OCI-LY7 (cell line): ENCODE data around the gene SLC31A2.
"Not testable (repeated sequence)": the region's sequence is repeated elsewhere in the genome, so short reads cannot be mapped to it uniquely, and the experiment has no call there.

Source experiments
- EZH2phosphoT487 ChIP-seq: fragments of 200-600 bp; sonication (generic); IDR thresholded peaks from 2 replicates; pipeline ENCODE4 v1.6.1; 2018; ENCODE audit warnings: low read depth, borderline replicate concordance, mild to moderate bottlenecking, mixed run types, antibody characterized with exemption, low read length, moderate library complexity, mixed read lengths
- TF ChIP-seq, protein P1 (sequence below): fragments of 200-600 bp; sonication (generic); conservative IDR thresholded peaks from 2 replicates; pipeline ENCODE4 v1.5.1; 2014; ENCODE audit warnings: mild to moderate bottlenecking, antibody characterized with exemption, low read length, moderate library complexity, mixed read lengths

DNA sequence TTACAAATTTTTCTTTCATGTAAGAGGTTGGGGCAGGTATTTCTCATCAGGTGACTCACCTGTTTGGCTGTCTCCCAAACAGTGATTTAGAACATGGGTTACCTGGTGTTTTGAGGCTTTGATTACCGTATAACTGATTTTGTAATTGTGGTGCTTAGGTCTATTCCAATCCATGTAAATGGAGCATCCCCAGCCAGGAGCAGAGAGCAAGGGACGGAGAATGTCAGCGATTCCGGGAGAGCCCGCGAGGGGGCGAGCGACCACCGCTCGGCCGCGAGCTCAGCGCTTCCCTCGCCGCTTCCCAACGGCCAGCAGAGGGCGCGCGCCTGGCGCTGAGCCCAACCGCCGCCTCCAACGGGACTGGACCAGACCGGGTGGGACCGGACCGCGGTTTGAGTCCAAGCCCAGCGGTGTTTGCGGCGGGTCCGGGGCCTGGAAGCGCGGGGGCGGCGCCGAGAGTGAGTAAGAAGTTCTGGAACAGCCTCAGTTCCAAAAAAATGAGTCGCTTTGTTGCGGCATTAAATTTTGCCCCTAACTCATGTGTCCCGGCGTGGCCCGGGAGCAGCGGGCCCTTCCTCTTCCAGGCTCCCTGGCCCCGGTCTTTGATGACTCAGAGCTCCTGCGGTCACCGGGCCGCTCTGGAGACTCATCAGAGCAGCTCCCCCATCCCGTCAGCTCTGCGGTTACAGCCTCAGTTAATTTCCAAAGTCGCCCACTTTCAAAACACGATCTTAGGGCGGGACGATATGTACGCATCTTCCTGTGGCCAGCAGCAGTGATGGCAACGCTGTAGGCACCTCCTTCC is 37.9 kb upstream of the SLC31A2 start:
- TF ChIP-seq EZH2phosphoT487 = not testable (repeated sequence)
- TF ChIP-seq, protein P1, sequence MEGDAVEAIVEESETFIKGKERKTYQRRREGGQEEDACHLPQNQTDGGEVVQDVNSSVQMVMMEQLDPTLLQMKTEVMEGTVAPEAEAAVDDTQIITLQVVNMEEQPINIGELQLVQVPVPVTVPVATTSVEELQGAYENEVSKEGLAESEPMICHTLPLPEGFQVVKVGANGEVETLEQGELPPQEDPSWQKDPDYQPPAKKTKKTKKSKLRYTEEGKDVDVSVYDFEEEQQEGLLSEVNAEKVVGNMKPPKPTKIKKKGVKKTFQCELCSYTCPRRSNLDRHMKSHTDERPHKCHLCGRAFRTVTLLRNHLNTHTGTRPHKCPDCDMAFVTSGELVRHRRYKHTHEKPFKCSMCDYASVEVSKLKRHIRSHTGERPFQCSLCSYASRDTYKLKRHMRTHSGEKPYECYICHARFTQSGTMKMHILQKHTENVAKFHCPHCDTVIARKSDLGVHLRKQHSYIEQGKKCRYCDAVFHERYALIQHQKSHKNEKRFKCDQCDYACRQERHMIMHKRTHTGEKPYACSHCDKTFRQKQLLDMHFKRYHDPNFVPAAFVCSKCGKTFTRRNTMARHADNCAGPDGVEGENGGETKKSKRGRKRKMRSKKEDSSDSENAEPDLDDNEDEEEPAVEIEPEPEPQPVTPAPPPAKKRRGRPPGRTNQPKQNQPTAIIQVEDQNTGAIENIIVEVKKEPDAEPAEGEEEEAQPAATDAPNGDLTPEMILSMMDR = not testable (repeated sequence)
